GM19035 (cell line): Measurements from ENCODE around the gene CERS6.
"Not testable (repeated sequence)": the region's sequence is repeated elsewhere in the genome, so short reads cannot be mapped to it uniquely, and the experiment has no call there.

ENCODE experiments used
- ATAC-seq: cut with Tn5 transposase; IDR thresholded peaks from one replicate; pipeline ENCODE4 v1.9.1; 2021; ENCODE audit not compliant: unreplicated experiment

Gene CERS6

DNA sequence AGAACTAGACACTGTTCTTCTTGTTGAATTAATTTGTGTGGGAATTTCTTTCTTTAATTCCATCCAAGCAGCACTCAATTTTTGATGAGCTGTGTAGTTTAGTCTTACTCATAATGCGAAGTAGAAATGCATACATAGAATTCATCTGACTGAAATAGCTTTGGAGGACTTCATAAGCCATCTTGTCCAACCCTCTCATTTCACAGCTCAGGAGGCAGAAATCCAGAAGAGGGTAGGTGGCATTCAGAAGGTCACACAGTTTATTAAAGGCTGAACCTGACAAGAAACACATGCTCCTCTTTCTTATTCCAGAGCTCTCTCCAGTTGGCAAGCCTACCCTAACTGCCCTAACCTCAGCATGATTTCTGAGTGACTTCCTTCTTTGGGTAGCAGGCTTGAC, 177.1 kb downstream of the CERS6 start:
- no peak for ATAC-seq

- peak; percentile 47 for ATAC-seq
Measured at GRCh38 chr2:168633895-168634294, 177.8 kb downstream of the CERS6 start.

DNA sequence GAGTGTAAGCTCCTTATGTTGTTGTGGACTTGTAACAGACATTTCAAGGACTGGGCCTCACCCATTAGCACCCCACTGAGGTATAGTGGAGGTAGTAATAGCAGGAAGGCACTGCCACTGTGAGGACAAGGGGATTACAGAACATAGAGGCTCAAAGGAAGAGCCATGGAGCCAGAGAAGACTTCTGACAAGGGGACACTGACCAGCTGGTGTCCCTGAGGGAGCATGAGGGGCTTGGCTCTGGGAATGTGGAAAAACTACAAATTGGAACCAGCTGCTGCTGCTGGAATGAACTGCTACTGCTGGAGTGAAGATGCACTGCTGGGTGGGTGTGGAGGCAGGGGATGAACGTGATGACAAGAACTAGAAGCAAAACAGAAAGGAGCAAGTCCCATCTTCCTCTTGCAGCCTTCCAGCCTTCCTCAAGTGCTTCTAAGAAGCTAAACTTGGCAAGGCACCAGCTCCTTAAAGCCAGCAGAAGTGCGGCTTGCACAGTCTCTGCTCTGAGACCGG, 179.0 kb downstream of the CERS6 start:
- no peak for ATAC-seq

GRCh38 chr2:168639018-168639417, 182.9 kb downstream of the CERS6 start:
- no peak for ATAC-seq

DNA sequence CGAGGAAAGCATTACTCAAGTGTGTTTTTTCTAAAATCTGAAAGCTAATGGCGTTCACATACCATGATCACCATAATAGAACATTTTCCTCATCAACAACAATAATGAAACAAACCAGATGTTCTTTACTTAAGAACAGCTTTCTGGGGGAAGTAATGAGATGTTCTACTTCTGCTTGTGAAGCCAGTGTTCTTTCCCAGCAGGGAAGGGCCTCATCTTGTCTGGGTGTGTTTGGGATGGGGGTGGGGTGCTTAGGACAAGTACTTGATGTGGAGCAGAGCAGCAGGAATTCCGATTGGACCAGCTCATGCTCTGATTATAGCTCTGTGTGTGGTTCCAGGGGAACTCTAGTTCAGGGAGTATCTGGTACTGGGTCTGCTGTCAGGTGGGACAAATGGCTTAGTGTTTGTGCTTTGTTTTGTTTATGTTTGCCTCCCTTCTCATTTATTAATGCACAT, 183.4 kb downstream of the CERS6 start:
- no peak for ATAC-seq

- no peak for ATAC-seq
Measured at GRCh38 chr2:168640039-168640438, 184.0 kb downstream of the CERS6 start.

- ATAC-seq = no peak
Measured at GRCh38 chr2:168641636-168642035, 185.6 kb downstream of the CERS6 start.

- no peak for ATAC-seq
Measured at GRCh38 chr2:168642873-168643272, 186.8 kb downstream of the CERS6 start.

- no peak for ATAC-seq
Measured at GRCh38 chr2:168643979-168644378, 187.9 kb downstream of the CERS6 start.

- ATAC-seq = no peak
Measured at GRCh38 chr2:168645696-168646338, 189.7 kb downstream of the CERS6 start.

DNA sequence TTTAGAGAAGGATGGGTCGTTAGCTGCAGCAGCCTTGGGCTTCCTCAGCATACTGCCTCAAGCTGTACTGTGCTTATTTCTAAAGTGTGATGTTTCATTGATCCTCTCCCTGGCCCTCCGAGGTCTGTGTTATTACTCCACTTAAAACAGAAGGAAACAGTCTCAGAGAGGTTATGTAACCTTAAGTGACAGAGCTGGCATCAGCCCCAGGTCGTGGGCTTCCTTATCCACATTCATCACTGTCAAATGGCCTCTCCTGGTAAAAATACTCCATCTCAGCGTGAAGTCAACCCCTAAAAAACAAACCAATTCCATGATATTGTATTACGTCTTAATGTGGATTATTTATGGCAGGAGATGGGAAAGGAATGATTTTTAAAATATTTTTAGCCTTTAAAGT, 193.0 kb downstream of the CERS6 start:
- no peak for ATAC-seq

GRCh38 chr2:168649562-168649961, 193.5 kb downstream of the CERS6 start:
- ATAC-seq = no peak

DNA sequence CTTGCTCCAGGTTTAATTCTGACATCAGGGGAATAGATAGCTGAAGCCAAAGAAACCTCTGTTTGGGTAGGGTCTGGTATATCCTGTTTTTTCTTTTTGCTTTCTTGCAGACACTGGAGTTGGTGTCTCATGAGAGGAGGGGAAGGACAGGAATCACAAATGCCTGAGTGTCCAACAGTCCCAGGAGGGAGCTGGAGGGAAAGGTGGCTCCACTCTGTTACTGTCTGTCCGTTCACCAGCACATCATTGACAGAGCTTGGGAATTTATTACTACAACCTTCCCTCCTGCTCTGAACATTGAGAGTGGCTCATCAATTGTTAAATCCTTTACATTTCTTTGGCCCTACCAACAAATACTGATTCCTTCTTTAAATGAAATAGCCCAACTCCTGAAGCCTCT, 194.1 kb downstream of the CERS6 start:
- no peak for ATAC-seq

DNA sequence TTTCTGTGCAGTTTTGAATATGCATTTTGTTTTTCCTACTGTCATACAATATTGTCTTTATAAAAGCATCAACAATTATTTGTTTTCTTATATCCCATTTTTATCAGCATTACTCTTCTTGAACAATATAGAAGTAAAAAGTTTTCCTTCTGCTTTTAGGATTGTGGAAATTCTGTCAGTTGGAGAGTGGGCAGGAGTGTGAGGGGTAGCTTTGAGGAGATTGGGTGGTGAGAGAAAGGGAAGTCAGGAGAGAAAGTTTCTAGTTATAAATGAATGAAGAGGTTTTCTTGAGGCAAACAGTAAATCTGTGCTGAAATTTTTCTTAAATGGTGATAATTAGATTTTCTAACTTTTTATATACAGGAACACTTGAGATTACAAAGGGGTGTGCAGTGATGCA, 194.7 kb downstream of the CERS6 start:
- no peak for ATAC-seq

- no peak for ATAC-seq
Measured at GRCh38 chr2:168652997-168653921, 197.2 kb downstream of the CERS6 start.

DNA sequence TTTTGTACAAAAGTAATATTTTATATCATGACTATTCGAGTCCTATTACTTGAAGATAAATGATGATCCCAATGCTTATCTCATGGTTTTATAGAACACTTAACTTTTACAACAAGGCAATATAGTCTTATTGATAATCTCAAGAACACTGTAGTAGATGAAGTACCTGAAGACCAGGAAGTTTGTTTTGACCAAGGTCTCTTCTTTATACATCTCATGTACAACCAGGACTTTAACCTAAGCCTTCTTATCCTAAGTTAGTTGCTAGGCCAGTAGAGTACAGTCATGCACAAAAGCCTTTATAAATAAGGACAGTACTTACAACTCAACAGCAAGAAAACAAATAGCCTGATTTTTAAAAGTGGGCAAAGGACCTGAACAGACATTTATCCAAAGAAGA, 198.6 kb downstream of the CERS6 start:
- no peak for ATAC-seq

GRCh38 chr2:168655207-168655606, 199.1 kb downstream of the CERS6 start:
- no peak for ATAC-seq

GRCh38 chr2:168657378-168657777, 201.3 kb downstream of the CERS6 start:
- ATAC-seq = not testable (repeated sequence)

GRCh38 chr2:168658706-168659105, 202.6 kb downstream of the CERS6 start:
- no peak for ATAC-seq

DNA sequence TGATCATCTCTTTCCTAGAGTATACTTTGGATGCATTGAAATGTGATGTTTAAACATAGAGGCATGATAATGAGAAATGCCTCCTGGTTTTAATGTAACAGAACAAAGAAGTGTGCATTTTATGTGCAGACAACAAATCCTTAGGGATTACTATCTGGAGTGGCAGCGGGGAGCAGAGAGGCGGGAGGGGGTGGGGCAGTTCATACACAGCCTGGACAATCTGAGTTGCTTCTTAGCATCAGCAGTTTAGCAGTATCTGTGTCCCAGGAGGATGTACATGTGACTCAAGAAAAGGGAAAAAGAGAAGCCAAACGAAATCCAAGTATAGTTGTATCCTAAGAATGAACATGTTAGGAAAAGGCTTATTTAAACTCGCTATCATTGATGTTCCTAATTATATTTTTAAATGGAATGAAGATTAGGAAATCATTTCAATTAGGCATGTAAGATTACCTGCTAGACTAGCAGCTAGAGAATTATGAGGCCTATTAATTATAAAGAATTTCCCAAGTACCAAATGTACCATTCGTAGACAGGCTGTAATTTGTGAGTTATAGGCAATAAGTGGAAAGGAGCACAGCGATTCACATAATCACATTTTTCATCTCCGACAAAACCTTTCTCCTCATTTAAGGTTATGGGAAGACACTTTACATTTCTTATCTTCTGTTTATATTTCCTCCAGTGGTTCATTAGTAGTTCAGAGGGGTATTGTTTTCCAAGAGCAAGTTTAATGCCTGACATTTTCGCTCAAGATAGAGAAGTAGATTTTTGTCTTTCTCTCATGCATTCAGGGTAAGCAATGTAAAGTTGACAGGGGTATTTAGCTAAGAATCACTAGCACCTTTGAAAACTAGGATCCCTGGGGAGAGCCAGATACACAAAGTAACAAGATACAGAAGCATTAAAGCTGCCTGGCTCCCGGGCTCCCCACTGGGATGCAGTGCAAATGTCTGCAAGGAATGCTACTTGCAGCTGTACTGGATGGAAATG, 205.1 kb downstream of the CERS6 start:
- no peak for ATAC-seq

DNA sequence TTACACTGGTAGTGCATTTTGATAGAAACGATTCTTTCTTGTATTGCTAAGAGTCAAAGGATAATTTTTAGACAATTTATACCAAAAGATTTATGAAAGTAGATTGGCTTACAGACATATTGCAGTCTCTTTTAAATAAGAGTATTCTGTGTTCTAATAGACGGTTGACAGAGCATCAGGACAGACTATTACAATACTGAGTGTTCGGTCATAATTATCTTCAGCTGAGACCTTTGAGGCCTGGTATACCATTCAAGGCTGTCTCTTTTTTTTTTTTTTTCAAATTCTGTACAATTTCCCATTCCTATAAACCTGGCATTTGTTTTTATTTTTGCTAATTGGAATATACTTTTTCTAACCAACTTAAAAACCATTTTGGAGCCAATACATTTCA, 205.8 kb downstream of the CERS6 start:
- no peak for ATAC-seq
